Activated T-helper 1 cell treated with anti-CD3 and anti-CD28 coated beads, Interleukin-12 subunit alpha, Interleukin-12 subunit beta, Interleukin-2, Interleukin-4 antibody, amounts not matched to agents 30 ng/mL and 10 ng/mL and 1 ng/mL, durations not matched to agents 14 hours and 24 hours and 36 hours (primary cell): ENCODE measurements around the gene NAA25. TPM values are rescaled to one million over a fixed set of nuclear protein-coding genes. Genes with fewer than 3 reads are reported as not detected.

ENCODE experiments used
- DNase-seq: peaks from one replicate; pipeline ENCODE4 v3.0.0; 2021; ENCODE audit warnings: low spot score
- H3K27ac Mint-ChIP-seq: one replicate; pipeline ENCODE4 v1.8.0; 2021; ENCODE audit warnings: mild to moderate bottlenecking, mixed read lengths
- H3K27me3 Mint-ChIP-seq: one replicate; pipeline ENCODE4 v1.8.0; 2022; ENCODE audit warnings: mild to moderate bottlenecking, moderate library complexity, mixed read lengths; ENCODE audit not compliant: insufficient read depth
- H3K36me3 Mint-ChIP-seq: one replicate; pipeline ENCODE4 v1.8.0; 2021; ENCODE audit warnings: low read depth, mixed read lengths
- H3K4me1 Mint-ChIP-seq: one replicate; pipeline ENCODE4 v1.8.0; 2021; ENCODE audit warnings: low read depth, mixed read lengths
- H3K4me3 Mint-ChIP-seq: one replicate; pipeline ENCODE4 v1.8.0; 2021; ENCODE audit warnings: mild to moderate bottlenecking, moderate library complexity, mixed read lengths
- H3K9me3 Mint-ChIP-seq: one replicate; pipeline ENCODE4 v1.8.0; 2021; ENCODE audit warnings: mixed read lengths
- intact Hi-C: fragments of 100-400 bp; cut with micrococcal nuclease; formaldehyde crosslinking; loops from one replicate; pipeline ENCODE4 v1.15.1; 2024
- total RNA-seq: library from RNA; stranded (reverse); gene quantifications from 2 replicates; pipeline ENCODE4 v1.2.3, GENCODE V29; 2022

NAA25 gene
- total RNA-seq, 1 donor from 2014 or later: 52.2 TPM

DNA sequence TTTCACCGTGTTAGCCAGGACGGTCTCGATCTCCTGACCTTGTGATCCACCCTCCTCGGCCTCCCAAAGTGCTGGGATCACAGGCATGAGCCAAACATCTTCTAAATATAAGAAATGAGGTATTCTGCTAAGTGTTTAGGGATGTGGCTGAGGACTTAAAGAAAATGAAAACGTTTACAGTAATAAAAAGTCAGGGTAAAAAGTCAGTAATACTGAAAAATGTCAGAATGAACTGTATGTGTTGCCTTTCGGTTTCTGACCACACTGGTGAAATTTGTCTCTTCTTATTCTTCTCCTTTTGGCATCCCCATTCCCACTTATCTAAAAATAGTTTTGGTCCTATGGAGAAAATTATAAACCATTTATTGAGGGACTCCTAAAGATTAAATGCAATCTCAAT is 116.1 kb downstream of the NAA25 start:
- Mint-ChIP-seq H3K9me3 (no peaks in the 10 kb centered on the region), H3K4me3 (peak overlapping the region; percentile 32), H3K4me1 (peaks cover 58% of the 10 kb centered on the region), H3K27me3 (no peaks in the 10 kb centered on the region), H3K27ac (peak overlapping the region; percentile 69), H3K36me3 (peaks cover 25% of the 10 kb centered on the region)
- intact Hi-C loops: loop anchor here (2.0 to 5.0 kb wide), 2 partner anchors 85 to 150 kb away; partner anchors contain the start of gene MAPKAPK5
- no peak for DNase-seq

DNA sequence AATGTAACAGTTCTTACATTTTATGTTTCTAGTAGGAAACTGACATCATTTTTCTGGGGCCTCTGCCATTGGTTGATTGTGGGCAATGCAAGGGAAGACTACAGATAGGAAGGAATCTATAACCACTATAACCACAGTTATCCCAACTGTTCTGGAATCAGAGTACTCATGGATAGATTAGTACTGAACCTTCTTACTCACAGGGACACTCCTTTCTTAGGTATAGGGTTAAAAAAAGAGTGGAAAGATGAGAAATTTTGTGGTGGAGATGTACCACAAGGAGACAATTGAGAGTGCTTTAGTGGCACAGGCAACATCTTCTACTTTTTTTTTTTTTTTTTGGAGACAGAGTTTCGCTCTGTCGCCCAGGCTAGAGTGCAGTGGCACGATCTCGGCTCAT is 116.6 kb downstream of the NAA25 start:
- Mint-ChIP-seq H3K4me3 (peak overlapping the region; percentile 35), H3K36me3 (peaks cover 26% of the 10 kb centered on the region), H3K27me3 (no peaks in the 10 kb centered on the region), H3K4me1 (peaks cover 53% of the 10 kb centered on the region), H3K9me3 (no peaks in the 10 kb centered on the region), H3K27ac (peak overlapping the region; percentile 69)
- intact Hi-C loops: loop anchor here (2.0 to 5.0 kb wide), 2 partner anchors 85 to 149 kb away; partner anchors contain the start of gene MAPKAPK5
- no peak for DNase-seq

DNA sequence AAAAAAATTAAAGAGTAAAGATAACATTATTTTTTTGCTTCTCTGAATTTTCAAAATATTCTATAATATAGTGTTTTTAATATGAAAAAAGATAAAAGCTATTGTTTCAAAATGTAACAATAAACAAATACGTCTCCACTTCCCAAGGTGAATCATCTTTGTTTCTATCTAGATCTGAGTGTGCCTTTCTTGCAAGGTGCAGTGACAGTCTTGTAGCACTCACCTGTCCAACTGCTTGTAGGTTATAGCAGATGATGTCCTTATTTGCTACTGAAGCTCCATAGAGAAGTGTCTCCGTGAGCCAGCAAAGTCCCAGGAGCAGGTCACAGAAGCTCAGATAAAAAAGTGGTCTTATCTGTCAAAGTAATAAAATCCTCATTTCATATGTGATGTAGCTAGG is 117.0 kb downstream of the NAA25 start:
- intact Hi-C loops: loop anchor here (5.0 kb wide), 1 partner anchor 86 kb away; no protein-coding TSS in a partner anchor
- peak overlapping the region; percentile 61 for H3K27ac Mint-ChIP-seq
- DNase-seq: no peak
- no peaks in the 10 kb centered on the region for H3K9me3 Mint-ChIP-seq
- H3K27me3 Mint-ChIP-seq: no peaks in the 10 kb centered on the region
- H3K4me1 Mint-ChIP-seq: peaks cover 49% of the 10 kb centered on the region
- peak overlapping the region; percentile 35 for H3K4me3 Mint-ChIP-seq
- H3K36me3 Mint-ChIP-seq: peaks cover 25% of the 10 kb centered on the region

DNA sequence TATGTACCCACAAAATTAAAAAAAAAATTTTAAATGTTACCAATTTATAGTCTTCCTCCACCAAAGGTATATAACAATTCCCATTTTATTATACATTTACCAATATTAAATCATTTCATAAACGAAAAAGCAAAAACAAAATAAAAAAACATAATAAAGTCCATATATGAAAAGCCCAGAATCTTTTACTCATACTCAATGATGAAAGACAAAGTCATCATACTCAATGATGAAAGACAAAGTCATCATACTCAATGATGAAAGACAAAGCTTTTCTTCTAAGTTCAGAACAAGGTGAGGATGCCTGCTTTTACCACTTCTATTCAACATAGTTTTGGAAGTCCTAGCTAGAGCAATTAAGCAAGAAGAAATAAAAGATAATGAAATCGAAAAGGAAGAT is 123.8 kb downstream of the NAA25 start:
- no peaks in the 10 kb centered on the region for H3K27me3 Mint-ChIP-seq
- H3K27ac Mint-ChIP-seq: no peak overlapping the region
- H3K36me3 Mint-ChIP-seq: peaks cover 18% of the 10 kb centered on the region
- no peak overlapping the region for H3K4me3 Mint-ChIP-seq
- no peaks in the 10 kb centered on the region for H3K9me3 Mint-ChIP-seq
- intact Hi-C loops: no loop called here
- no peaks in the 10 kb centered on the region for H3K4me1 Mint-ChIP-seq
- no peak for DNase-seq

DNA sequence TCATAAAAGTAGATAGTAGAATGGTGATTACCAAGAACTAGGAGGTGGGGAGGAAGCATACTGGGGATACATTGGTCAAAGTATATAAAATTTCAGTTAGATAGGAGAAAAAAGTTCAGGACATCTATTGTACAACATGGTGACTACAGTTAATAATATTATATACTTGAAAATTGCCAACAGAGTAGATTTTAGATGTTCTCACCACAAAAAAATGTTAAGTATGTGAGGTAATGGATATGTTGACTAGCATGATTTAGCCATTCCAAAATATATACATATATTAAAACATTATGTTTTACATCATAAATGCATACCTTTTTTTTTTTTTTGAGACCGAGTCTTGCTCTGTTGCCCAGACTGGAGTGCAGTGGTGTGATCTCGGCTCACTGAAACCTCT is 126.6 kb downstream of the NAA25 start:
- no peak for DNase-seq
- Mint-ChIP-seq H3K4me3 (no peak overlapping the region), H3K9me3 (no peaks in the 10 kb centered on the region), H3K27me3 (no peaks in the 10 kb centered on the region), H3K27ac (no peak overlapping the region), H3K4me1 (peaks cover 16% of the 10 kb centered on the region), H3K36me3 (peaks cover 11% of the 10 kb centered on the region)
- intact Hi-C loops: no loop called here

DNA sequence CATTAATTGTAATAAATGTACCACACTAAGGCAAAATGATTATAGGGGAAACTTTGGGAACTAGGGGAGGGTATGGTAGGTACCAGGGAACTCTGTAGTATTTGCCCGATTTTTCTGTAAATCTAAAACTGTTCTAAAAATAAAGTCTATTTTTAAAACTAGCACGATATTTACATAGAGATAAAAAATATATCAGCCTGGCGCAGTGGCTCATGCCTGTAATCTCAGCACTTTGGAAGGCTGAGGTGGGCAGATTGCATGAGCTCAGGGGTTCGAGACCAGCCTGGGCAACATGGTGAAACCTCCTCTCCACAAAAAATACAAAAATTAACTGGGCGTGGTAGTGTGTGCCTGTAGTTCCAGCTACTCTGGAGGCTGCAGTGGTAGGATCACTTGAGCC is 128.0 kb downstream of the NAA25 start:
- no peaks in the 10 kb centered on the region for H3K9me3 Mint-ChIP-seq
- H3K27me3 Mint-ChIP-seq: no peaks in the 10 kb centered on the region
- no peak for DNase-seq
- no peak overlapping the region for H3K4me3 Mint-ChIP-seq
- H3K36me3 Mint-ChIP-seq: peaks cover 8% of the 10 kb centered on the region
- H3K4me1 Mint-ChIP-seq: peaks cover 21% of the 10 kb centered on the region
- H3K27ac Mint-ChIP-seq: no peak overlapping the region
- intact Hi-C loops: no loop called here

DNA sequence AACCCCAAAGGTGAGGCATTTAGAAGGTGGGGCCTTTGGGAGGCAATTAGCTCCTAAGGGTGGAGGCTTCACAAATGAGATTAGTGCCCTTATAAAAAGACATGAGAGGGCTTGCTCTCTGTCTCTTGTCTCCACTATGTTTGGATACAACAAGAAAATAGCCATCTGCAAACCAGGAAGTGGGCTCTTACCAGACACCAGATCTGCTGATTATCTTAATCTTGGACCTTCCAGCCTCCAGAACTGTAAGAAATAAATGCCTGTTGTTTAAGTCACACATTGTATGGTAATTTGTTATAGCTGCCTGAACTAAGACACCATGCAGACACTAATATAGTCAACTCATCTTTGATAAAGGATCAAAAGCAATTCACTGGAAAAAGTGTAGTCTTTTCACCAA is 130.0 kb downstream of the NAA25 start:
- Mint-ChIP-seq H3K9me3 (no peaks in the 10 kb centered on the region), H3K27ac (no peak overlapping the region), H3K4me3 (no peak overlapping the region), H3K36me3 (peaks cover 5% of the 10 kb centered on the region), H3K27me3 (no peaks in the 10 kb centered on the region), H3K4me1 (peaks cover 21% of the 10 kb centered on the region)
- no peak for DNase-seq
- intact Hi-C loops: no loop called here

DNA sequence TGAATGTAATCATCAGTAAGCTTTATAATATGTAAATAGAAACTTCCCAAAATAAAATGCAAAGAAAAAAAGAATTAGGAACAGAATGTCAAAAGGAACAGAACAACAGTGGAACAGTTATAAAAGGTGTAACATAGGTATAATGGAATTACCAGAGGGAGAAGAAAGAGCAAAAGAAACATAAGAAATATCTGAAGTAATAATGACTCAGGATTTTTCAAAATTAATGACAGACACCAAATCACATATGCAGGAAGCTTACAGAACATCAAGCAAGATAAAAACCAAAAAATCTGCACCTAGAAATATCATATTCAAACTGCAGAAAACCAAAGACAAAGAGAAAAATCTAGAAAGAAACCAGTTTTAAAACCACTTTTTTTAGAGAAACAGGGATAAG is 131.7 kb downstream of the NAA25 start:
- H3K27ac Mint-ChIP-seq: no peak overlapping the region

More for the DNA sequence above, 131.7 kb downstream of the NAA25 start:
- Mint-ChIP-seq H3K9me3 (peaks cover 6% of the 10 kb centered on the region), H3K4me1 (peaks cover 21% of the 10 kb centered on the region), H3K27me3 (no peaks in the 10 kb centered on the region), H3K36me3 (peaks cover 8% of the 10 kb centered on the region), H3K4me3 (no peak overlapping the region)
- intact Hi-C loops: no loop called here
- no peak for DNase-seq

Other genes starting within 250 kb of the NAA25 start
- gene TMEM116, start 95.6 kb downstream of the NAA25 start, total RNA-seq: 10.6 and 11.0 TPM in 2 replicates
- gene ERP29, start 95.4 kb downstream of the NAA25 start, total RNA-seq: 60.9 and 62.5 TPM in 2 replicates
- 46.5 and 46.7 TPM in 2 replicates for gene TRAFD1, start 16.8 kb upstream of the NAA25 start, total RNA-seq